ENCODE results near the gene PLCL1. TPM values are rescaled to one million over a fixed set of nuclear protein-coding genes. Genes with fewer than 3 reads are reported as not detected.

The PLCL1 gene
- total and polyA plus RNA-seq, 7 donors = 4.3 to 25.4 (median 12.6) TPM

DNA sequence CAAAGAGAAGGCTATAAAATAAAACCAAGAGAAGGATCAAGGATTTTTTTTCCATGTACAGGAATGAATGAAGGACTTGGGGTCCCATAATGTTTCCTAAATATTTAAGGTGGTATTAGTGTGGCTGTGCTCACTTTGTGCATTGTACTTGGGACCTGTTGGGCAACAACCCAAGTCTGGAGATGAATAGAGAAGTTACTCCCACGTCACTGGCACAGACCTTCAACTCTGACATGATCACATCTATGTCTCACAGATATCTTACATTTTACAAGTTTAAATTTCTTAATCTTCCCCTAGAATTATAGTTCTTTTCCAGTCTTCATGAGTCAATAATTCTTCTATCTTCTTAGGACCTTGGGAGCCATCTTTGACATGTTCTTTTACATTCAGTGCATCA, 133.4 kb downstream of the PLCL1 start:
- Histone ChIP-seq H3K27ac (no peak overlapping the region), H3K27me3 (ENCODE audit: insufficient read depth in 3 of 3, low read length in 2 of 3) (no peaks in the 10 kb centered on the region), H3K36me3 (ENCODE audit: insufficient read depth in 1 of 2, low read depth in 1 of 2) (no peaks in the 10 kb centered on the region), H3K4me1 (peaks cover 3% of the 10 kb centered on the region), H3K4me3 (no peak overlapping the region), H3K9me3 (no peaks in the 10 kb centered on the region)
- intact Hi-C loops (cut with DNase I) = no loop called here
- DNase-seq (no peak), ATAC-seq (no peak)
- TF ChIP-seq, protein P1, sequence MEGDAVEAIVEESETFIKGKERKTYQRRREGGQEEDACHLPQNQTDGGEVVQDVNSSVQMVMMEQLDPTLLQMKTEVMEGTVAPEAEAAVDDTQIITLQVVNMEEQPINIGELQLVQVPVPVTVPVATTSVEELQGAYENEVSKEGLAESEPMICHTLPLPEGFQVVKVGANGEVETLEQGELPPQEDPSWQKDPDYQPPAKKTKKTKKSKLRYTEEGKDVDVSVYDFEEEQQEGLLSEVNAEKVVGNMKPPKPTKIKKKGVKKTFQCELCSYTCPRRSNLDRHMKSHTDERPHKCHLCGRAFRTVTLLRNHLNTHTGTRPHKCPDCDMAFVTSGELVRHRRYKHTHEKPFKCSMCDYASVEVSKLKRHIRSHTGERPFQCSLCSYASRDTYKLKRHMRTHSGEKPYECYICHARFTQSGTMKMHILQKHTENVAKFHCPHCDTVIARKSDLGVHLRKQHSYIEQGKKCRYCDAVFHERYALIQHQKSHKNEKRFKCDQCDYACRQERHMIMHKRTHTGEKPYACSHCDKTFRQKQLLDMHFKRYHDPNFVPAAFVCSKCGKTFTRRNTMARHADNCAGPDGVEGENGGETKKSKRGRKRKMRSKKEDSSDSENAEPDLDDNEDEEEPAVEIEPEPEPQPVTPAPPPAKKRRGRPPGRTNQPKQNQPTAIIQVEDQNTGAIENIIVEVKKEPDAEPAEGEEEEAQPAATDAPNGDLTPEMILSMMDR (IDR thresholded peaks at IDR 0.05) = no peak
- 78 to 90% (median 87%) methylated on average over 1 of the region's 1 CpG for WGBS, 3 donors

DNA sequence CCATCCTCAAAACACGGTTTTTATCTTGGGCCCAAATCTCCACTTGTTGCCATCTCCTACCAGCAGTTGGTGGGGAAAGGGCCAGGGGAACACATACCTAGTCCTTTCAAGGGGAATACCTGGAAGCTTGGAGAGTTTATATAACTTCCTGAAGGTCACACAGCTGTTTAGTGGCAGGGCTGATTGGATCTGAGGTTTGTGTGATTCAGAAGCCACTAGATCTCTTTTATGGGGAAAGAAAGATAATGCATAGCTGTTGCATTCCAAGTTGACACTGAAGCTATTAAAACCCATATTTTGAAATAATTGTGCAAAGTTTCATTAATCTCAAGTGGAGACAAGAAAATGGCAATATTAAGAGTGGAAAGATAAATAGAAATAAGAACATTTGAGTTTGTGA, 134.2 kb downstream of the PLCL1 start:
- H3K9me3 ChIP-seq = no peaks in the 10 kb centered on the region
- DNase-seq = no peak
- no peak overlapping the region for H3K4me3 ChIP-seq
- no peak for ATAC-seq
- 81 to 92% (median 92%) methylated on average over 1 of the region's 1 CpG for WGBS, 3 donors
- H3K36me3 ChIP-seq (ENCODE audit: insufficient read depth in 1 of 2, low read depth in 1 of 2) = no peaks in the 10 kb centered on the region
- peaks cover 4% of the 10 kb centered on the region for H3K4me1 ChIP-seq
- H3K27ac ChIP-seq = no peak overlapping the region
- no peaks in the 10 kb centered on the region for H3K27me3 ChIP-seq (ENCODE audit: insufficient read depth in 3 of 3, low read length in 2 of 3)
- TF ChIP-seq, protein P1 (IDR thresholded peaks at IDR 0.05) = no peak
- intact Hi-C loops (cut with DNase I) = no loop called here

DNA sequence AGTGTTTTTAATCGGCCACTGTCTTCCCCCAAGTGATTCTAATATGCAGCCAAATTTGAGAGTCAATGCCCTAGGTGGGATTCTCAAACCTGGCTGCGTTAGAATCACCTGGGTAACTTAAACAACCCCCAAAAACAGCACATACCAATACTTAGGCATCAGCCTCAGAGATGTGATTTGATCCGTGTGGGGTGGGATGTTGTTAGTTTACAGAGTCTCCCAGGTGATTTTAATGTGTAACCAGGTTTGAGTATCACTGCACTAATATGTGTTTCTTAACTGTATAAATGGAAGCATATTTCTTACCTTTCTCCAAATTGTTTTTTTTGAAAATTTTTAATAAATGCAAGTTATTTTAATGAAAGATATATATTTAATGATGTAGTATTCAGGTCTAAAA, 135.4 kb downstream of the PLCL1 start:
- Histone ChIP-seq H3K27ac (no peak overlapping the region), H3K4me3 (no peak overlapping the region), H3K27me3 (ENCODE audit: insufficient read depth in 3 of 3, low read length in 2 of 3) (no peaks in the 10 kb centered on the region), H3K9me3 (no peaks in the 10 kb centered on the region), H3K4me1 (peaks cover 16% of the 10 kb centered on the region), H3K36me3 (ENCODE audit: insufficient read depth in 1 of 2, low read depth in 1 of 2) (no peaks in the 10 kb centered on the region)
- DNase-seq = no peak
- WGBS, 3 donors = 66 to 78% (median 74%) methylated on average over 3 of the region's 3 CpGs
- intact Hi-C loops (cut with DNase I) = no loop called here
- ATAC-seq = no peak
- TF ChIP-seq, protein P1 (IDR thresholded peaks at IDR 0.05) = no peak

DNA sequence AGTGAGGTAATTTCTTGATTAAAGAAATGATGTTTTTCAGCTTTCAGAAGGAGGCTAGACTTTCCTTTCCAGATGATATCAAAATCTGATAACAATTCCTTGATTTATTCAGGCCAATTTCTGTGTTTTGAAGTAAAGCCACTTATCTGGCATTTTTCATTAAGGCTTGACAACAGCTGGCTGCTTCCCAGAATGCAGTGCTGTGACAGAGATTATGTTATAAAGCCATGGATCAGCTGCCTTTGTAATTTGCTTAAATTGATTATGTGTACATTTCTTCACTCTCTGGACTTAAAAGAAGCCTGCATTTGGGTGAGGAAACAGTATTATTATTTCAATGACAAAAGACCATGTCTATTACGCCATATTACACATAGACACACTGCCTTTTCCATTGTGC, 136.0 kb downstream of the PLCL1 start:
- Histone ChIP-seq H3K9me3 (no peaks in the 10 kb centered on the region), H3K4me1 (peaks cover 17% of the 10 kb centered on the region), H3K27me3 (ENCODE audit: insufficient read depth in 3 of 3, low read length in 2 of 3) (no peaks in the 10 kb centered on the region), H3K27ac (no peak overlapping the region), H3K4me3 (no peak overlapping the region), H3K36me3 (ENCODE audit: insufficient read depth in 1 of 2, low read depth in 1 of 2) (no peaks in the 10 kb centered on the region)
- DNase-seq (no peak), ATAC-seq (no peak)
- intact Hi-C loops (cut with DNase I) = no loop called here
- TF ChIP-seq, protein P1 (IDR thresholded peaks at IDR 0.05) = no peak
- WGBS, 3 donors = 85 to 94% (median 90%) methylated on average over 1 of the region's 1 CpG

DNA sequence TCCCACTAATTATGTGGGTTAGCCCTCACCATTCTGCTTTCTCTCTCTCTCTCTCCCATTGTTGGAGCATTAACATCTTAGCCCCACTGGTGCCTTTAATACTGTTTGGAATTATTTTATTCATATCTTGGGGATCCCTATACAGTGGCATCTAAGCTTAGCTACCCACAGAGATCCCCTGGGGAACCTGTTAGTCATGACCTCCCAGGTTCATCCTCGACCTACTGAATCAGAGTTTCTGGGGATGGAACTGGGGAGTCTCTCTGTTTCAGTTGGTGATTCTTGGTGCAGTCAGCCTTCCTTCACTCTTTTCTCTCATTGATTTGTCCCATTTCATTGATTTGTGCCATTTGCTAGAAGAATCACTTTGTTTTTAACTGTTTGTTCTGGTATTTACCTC, 137.3 kb downstream of the PLCL1 start:
- no peak overlapping the region for H3K4me3 ChIP-seq
- no peaks in the 10 kb centered on the region for H3K27me3 ChIP-seq (ENCODE audit: insufficient read depth in 3 of 3, low read length in 2 of 3)
- ATAC-seq = no peak
- no peak for DNase-seq
- H3K4me1 ChIP-seq = peaks cover 24% of the 10 kb centered on the region
- intact Hi-C loops (cut with DNase I) = no loop called here
- no peaks in the 10 kb centered on the region for H3K36me3 ChIP-seq (ENCODE audit: insufficient read depth in 1 of 2, low read depth in 1 of 2)
- no peak overlapping the region for H3K27ac ChIP-seq
- no peaks in the 10 kb centered on the region for H3K9me3 ChIP-seq
- TF ChIP-seq, protein P1 (IDR thresholded peaks at IDR 0.05) = no peak
- WGBS, 3 donors = 78 to 88% (median 81%) methylated on average over 1 of the region's 1 CpG
